ENCODE data around the gene ZNF385C. TPM values are rescaled to one million over a fixed set of nuclear protein-coding genes. Genes with fewer than 3 reads are reported as not detected.
A peak's percentile ranks its signal among the peaks of the same experiment; 100 is the strongest.

The ZNF385C gene
- total RNA-seq, 4 donors from 2014 or later = not detected

- ATAC-seq = no peak
- Histone ChIP-seq H3K36me3 (no peaks in the 10 kb centered on the region), H3K27me3 (peaks cover 43% of the 10 kb centered on the region), H3K9me3 (no peaks in the 10 kb centered on the region), H3K4me3 (no peak overlapping the region), H3K27ac (no peak overlapping the region), H3K4me1 (peaks cover 0 to 6% (median 0%) of the 10 kb centered on the region in 3 donors)
- 100% methylated on average over 1 to 2 of the region's 10 CpGs for WGBS, 2 donors (ENCODE audit: low coverage in 1 of 2)
- TF ChIP-seq POLR2AphosphoS5 (IDR thresholded peaks at IDR 0.05) (no peak), POLR2A (IDR thresholded peaks at IDR 0.05) (no peak), EP300 (IDR thresholded peaks at IDR 0.05) (no peak), CTCF (IDR thresholded peaks at IDR 0.05) (no peak)
Measured at GRCh38 chr17:42040818-42041217, 57.5 kb downstream of the ZNF385C start.

- no CpG with 5 or more reads among the region's 77 CpGs for WGBS, 2 donors (ENCODE audit: low coverage in 1 of 2)
- Histone ChIP-seq H3K36me3 (no peaks in the 10 kb centered on the region), H3K27ac (no peak overlapping the region), H3K4me3 (peak overlapping the region in 1 of 2 donors; percentile 12), H3K27me3 (peaks cover 46% of the 10 kb centered on the region), H3K9me3 (no peaks in the 10 kb centered on the region), H3K4me1 (peaks cover 0 to 6% (median 0%) of the 10 kb centered on the region in 3 donors)
- ATAC-seq = no peak
- no peak for TF ChIP-seq EP300 (IDR thresholded peaks at IDR 0.05)
- TF ChIP-seq CTCF (IDR thresholded peaks at IDR 0.05) = no peak
- no peak for TF ChIP-seq POLR2A (IDR thresholded peaks at IDR 0.05)
- TF ChIP-seq POLR2AphosphoS5 (IDR thresholded peaks at IDR 0.05) = no peak
Measured at GRCh38 chr17:42039794-42040763, 58.2 kb downstream of the ZNF385C start.

- Histone ChIP-seq H3K4me3 (no peak overlapping the region), H3K27ac (no peak overlapping the region), H3K36me3 (no peaks in the 10 kb centered on the region), H3K9me3 (no peaks in the 10 kb centered on the region), H3K27me3 (peaks cover 53% of the 10 kb centered on the region), H3K4me1 (peaks cover 0 to 6% (median 0%) of the 10 kb centered on the region in 3 donors)
- 83 to 100% methylated on average over 1 to 2 of the region's 5 CpGs for WGBS, 2 donors (ENCODE audit: low coverage in 1 of 2)
- no peak for ATAC-seq
- TF ChIP-seq CTCF (IDR thresholded peaks at IDR 0.05) (no peak), POLR2A (IDR thresholded peaks at IDR 0.05) (no peak), EP300 (IDR thresholded peaks at IDR 0.05) (no peak), POLR2AphosphoS5 (IDR thresholded peaks at IDR 0.05) (no peak)
Measured at GRCh38 chr17:42038221-42038973, 59.9 kb downstream of the ZNF385C start.

- Histone ChIP-seq H3K4me1 (no peaks in the 10 kb centered on the region), H3K4me3 (no peak overlapping the region), H3K27me3 (peaks cover 65% of the 10 kb centered on the region), H3K9me3 (no peaks in the 10 kb centered on the region), H3K27ac (no peak overlapping the region), H3K36me3 (no peaks in the 10 kb centered on the region)
- ATAC-seq = no peak
- 0 to 20% methylated on average over 1 to 3 of the region's 6 CpGs for WGBS, 2 donors (ENCODE audit: low coverage in 1 of 2)
- TF ChIP-seq EP300 (IDR thresholded peaks at IDR 0.05) (no peak), POLR2A (IDR thresholded peaks at IDR 0.05) (no peak), CTCF (IDR thresholded peaks at IDR 0.05) (no peak), POLR2AphosphoS5 (IDR thresholded peaks at IDR 0.05) (no peak)
Measured at GRCh38 chr17:42034059-42034458, 64.2 kb downstream of the ZNF385C start.
